Lung (tissue), 12 donors: ENCODE measurements around the gene ASCL2. TPM values are rescaled to one million over a fixed set of nuclear protein-coding genes. Genes with fewer than 3 reads are reported as not detected.

ENCODE experiments used
- ATAC-seq: fragments of 200-7000 bp; cut with Tn5 transposase; one replicate; pipeline ENCODE4 v1.9.1; 2020; ENCODE audit warnings: moderate number of reproducible peaks; ENCODE audit not compliant: insufficient read depth, low FRiP score
- DNase-seq, 3 donors: peaks; one replicate each; pipeline ENCODE4 v3.0.0-alpha.2; 2013 to 2017
- H3K27ac ChIP-seq, 2 donors: one replicate each; pipeline ENCODE4 v1.5.1; 2013; ENCODE audit warnings: mild to moderate bottlenecking in 2 of 2, moderate library complexity in 2 of 2, control low read depth in 1 of 2, inconsistent platforms in 1 of 2, low read depth in 1 of 2, low read length in 1 of 2
- H3K27me3 ChIP-seq, 3 donors: one replicate each; pipeline ENCODE4 v1.5.1; 2013; ENCODE audit warnings: low read length in 2 of 3; ENCODE audit not compliant: control insufficient read depth in 3 of 3, insufficient read depth in 3 of 3
- H3K36me3 ChIP-seq, 4 donors: one replicate each; pipeline ENCODE4 v1.5.1; 2013; ENCODE audit warnings: low read length in 4 of 4, mild to moderate bottlenecking in 1 of 4, moderate library complexity in 1 of 4; ENCODE audit not compliant: control insufficient read depth in 4 of 4, insufficient read depth in 4 of 4
- H3K4me1 ChIP-seq, 5 donors: one replicate each; pipeline ENCODE4 v1.5.1; 2013; ENCODE audit warnings: low read length in 5 of 5, mild to moderate bottlenecking in 2 of 5, moderate library complexity in 1 of 5; ENCODE audit not compliant: control insufficient read depth in 5 of 5, insufficient read depth in 5 of 5
- H3K4me3 ChIP-seq: one replicate; pipeline ENCODE4 v1.5.1; 2013; ENCODE audit warnings: mild to moderate bottlenecking, control low read depth, moderate library complexity
- H3K9ac ChIP-seq, 2 donors: one replicate each; pipeline ENCODE4 v1.5.1; 2013; ENCODE audit warnings: low read length in 2 of 2, control low read depth in 1 of 2; ENCODE audit not compliant: insufficient read depth in 1 of 2
- H3K9me3 ChIP-seq, 4 donors: one replicate each; pipeline ENCODE4 v1.5.1; 2013; ENCODE audit warnings: low read length in 3 of 4, mild to moderate bottlenecking in 1 of 4, moderate library complexity in 1 of 4; ENCODE audit not compliant: control insufficient read depth in 4 of 4, insufficient read depth in 3 of 4
- CTCF ChIP-seq: IDR thresholded peaks from 2 replicates; pipeline ENCODE4 v1.5.1; 2012; ENCODE audit warnings: mild to moderate bottlenecking; ENCODE audit errors: control extremely low read depth, extremely low read depth
- WGBS, 2 donors: extraction: QIAGEN DNeasy Blood & Tissue Kit; methylation state at CpG; one replicate each; pipeline ENCODE4 v1.1.7; 2013; 5-methylcytosine and 5-hydroxymethylcytosine counted together
- polyA plus RNA-seq, 2 donors: library from polyadenylated mRNA; stranded (reverse); fragments of 200-250 nt; gene quantifications; one replicate each; pipeline ENCODE4 v1.2.1, GENCODE V29; 2013
- total RNA-seq, 2 donors: library from RNA; depleted of rRNA in 1 of 2; stranded (reverse); fragments of >200 nt in 1 of 2; gene quantifications; one replicate each; pipeline ENCODE4 v1.2.1, GENCODE V29; 2014 to 2021
- donor health status: control.
- donor health status: control.
- donor health status: Bipolar disorder and iron deficiency.
- donor health status: healthy.
- donor health status: DM: yes; HTN: yes; CAD: no.

Gene ASCL2
- total and polyA plus RNA-seq, 4 donors = 0.94 to 2.4 (median 2.2) TPM; not detected in 1

- peaks cover 7 to 28% (median 20%) of the 10 kb centered on the region in 3 donors for H3K27me3 ChIP-seq
- 88 to 93% methylated on average over 15 of the region's 15 CpGs for WGBS, 2 donors
- DNase-seq = no peak
These were observed 2.9 kb upstream of the ASCL2 start for GRCh38 chr11:2273311-2273710.

DNA sequence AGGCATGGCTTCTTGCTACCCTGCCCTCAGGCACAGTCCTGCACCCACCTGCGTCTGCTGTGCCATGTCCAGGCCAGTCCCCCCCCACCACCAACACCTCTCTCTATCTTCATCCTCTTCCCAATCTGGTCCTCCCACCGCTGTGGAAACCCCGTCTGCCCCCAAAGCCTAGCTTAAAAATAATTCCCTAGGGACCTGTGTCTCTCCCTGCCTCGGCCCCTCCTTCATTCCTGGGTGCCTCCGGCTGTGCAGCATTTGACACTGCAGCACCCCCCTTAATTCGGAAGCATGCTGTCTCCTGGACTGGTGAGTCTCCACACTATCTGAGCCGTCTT lies 2.5 kb upstream of the ASCL2 start:
- no peak overlapping the region for H3K4me3 ChIP-seq
- no peaks in the 10 kb centered on the region for H3K9me3 ChIP-seq
- TF ChIP-seq CTCF = no peak
- H3K4me1 ChIP-seq = peaks cover 0 to 22% (median 3%) of the 10 kb centered on the region in 5 donors
- H3K27me3 ChIP-seq = peaks cover 7 to 28% (median 20%) of the 10 kb centered on the region in 3 donors
- no peaks in the 10 kb centered on the region for H3K36me3 ChIP-seq
- 89 to 93% methylated on average over 7 of the region's 7 CpGs for WGBS, 2 donors
- no peak overlapping the region for H3K9ac ChIP-seq
- peak in 1 of 3 donors; percentile 9 for DNase-seq
- no peak overlapping the region for H3K27ac ChIP-seq
- ATAC-seq = no peak

More at GRCh38 chr11:2273311-2273710, 2.9 kb upstream of the ASCL2 start:
- H3K4me3 ChIP-seq = no peak overlapping the region
- H3K36me3 ChIP-seq = no peaks in the 10 kb centered on the region
- no peak for TF ChIP-seq CTCF
- H3K4me1 ChIP-seq = peaks cover 0 to 23% (median 6%) of the 10 kb centered on the region in 5 donors
- H3K9ac ChIP-seq = no peak overlapping the region
- no peaks in the 10 kb centered on the region for H3K9me3 ChIP-seq
- H3K27ac ChIP-seq = no peak overlapping the region
- no peak for ATAC-seq

GRCh38 chr11:2272228-2272945 lies 2.0 kb upstream of the ASCL2 start:
- Histone ChIP-seq H3K4me3 (no peak overlapping the region), H3K27me3 (peaks cover 7 to 28% (median 20%) of the 10 kb centered on the region in 3 donors), H3K9ac (no peak overlapping the region), H3K27ac (no peak overlapping the region), H3K9me3 (no peaks in the 10 kb centered on the region), H3K4me1 (peaks cover 0 to 17% (median 2%) of the 10 kb centered on the region in 5 donors), H3K36me3 (no peaks in the 10 kb centered on the region)
- TF ChIP-seq CTCF = no peak
- ATAC-seq (no peak), DNase-seq (peak in 1 of 3 donors; percentile 6)
- WGBS, 2 donors = 85 to 94% methylated on average over 21 of the region's 21 CpGs
